SW480 (cell line): ENCODE data around the gene DTX3.
"Not testable (repeated sequence)": the region's sequence is repeated elsewhere in the genome, so short reads cannot be mapped to it uniquely, and the experiment has no call there.

ENCODE experiments used
- DNase-seq: peaks from one replicate; pipeline ENCODE4 v3.0.0-alpha.2; 2016; ENCODE audit warnings: low spot score

Gene DTX3, protein sequence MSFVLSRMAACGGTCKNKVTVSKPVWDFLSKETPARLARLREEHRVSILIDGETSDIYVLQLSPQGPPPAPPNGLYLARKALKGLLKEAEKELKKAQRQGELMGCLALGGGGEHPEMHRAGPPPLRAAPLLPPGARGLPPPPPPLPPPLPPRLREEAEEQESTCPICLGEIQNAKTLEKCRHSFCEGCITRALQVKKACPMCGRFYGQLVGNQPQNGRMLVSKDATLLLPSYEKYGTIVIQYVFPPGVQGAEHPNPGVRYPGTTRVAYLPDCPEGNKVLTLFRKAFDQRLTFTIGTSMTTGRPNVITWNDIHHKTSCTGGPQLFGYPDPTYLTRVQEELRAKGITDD

DNA sequence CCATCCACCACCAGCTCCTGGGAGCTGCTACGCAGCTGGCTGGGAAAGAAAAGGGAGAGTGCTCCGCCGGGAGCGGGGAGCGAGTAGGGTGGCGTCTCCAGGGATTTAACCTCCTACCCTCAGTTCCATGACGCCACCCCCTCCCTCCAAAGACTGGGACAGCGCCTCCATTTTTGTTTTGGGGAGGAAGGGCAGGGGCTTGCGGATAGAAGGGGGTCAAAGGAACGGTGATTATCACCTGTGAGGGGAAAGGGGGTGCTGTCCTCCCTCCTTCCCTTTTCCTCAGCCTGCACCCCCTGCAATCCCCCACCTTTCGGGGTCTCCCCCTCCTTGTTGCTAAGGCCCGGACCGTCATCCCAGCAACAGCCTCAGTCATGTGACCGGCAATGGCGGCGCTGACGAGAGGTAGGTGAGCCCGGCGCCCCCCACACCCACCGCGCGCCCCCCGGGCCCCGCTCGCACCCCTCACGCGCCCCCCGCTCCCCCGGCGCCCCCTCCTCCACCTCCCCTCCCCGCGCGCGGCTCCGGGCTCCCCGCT lies at the start of gene DTX3:
Gene DTX3, plus strand, starts transcription at position 371 of the 538 bp plus-strand sequence. CDS start 1,694 bp downstream, outside the sequence.
- peak; percentile 43 for DNase-seq

DNA sequence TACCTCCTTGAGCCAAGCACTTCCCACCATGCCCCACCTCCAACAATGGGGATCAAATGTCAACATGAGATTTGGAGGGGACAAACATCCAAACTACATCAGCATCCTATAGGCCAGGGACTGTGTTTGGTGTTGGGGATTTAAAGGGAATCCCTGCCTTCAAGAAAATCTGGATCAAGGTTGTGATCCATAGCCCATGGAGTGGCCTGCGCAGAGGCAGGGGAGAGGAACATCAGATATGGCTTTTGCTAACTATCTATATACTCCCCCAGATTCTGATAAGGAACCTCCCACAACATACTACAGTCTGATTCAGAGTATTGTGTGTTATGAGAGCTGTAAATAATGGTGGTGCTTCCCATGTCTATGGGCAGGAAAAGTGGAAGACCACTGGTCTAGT lies 49.7 kb upstream of the DTX3 start:
- DNase-seq, result no peak

DNA sequence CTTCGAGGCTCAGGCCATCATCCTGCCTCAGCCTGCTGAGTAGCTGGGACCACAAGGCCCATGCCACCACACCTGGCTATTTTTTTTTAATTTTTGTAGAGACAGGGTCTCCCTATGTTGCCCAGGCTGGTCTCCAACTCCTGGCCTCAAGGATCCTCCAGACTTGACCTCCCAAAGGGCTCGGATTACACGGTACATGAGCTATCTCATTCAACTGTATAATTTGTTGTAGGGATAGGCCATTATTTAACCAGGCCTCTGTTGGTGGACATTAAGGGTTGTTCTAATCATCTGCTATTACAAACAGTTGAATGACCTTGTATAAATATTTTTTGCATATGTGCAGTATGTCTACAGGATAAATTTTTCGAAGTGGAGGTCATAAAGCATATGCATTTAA lies 45.8 kb upstream of the DTX3 start:
- DNase-seq, result no peak

DNA sequence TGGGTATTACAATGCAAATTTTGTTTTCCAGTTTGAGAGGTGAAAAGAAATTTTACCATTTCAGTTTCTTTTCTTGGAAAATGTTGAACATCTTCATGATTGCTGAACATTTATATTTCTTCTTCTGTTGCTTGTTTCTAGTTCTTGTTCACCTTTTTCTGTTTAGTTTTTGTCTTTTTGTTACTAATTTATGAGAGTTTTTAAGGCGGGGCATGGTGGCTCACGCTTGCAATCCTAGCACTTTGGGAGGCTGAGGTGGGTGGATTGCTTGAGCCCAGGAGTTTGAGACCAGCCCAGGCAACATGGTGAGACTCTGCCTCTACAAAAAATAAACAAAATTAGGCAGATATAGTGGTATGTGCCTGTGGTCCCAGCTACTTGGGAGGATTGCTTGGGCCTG lies 44.1 kb upstream of the DTX3 start:
- DNase-seq, result no peak

DNA sequence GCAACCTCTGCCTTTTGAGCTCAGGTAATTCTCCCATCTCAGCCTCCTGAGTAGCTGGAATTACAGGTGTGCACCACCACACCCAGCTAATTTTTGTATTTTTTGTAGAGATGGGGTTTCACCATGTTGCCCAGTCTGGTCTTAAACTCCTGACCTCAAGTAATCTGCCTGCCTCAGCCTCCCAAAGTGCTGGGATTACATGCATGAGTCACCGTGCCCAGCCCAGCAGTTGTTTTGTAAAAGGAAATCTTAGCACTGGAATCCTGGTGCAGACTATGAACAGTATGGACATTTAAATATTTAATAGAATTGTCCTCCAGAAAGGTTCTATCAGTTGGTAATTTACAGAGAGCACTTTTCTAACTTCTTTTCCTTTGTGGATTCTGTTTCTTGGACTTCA lies 43.5 kb upstream of the DTX3 start:
- DNase-seq, result not testable (repeated sequence)

DNA sequence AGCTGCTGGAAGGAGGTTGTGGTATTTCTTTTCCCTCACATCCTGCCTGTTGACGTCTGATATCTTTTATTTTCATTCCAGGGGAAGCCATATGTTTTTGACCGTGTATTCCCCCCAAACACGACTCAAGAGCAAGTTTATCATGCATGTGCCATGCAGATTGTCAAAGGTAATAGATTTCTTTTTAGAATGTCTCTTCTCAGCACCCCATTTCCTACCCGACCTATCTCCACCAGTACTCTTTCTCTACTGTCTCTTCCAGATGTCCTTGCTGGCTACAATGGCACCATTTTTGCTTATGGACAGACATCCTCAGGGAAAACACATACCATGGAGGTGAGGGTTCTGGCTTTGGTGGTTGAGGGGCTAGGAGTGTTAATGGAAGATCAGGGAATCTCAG lies 41.3 kb upstream of the DTX3 start:
- DNase-seq, result no peak

DNA sequence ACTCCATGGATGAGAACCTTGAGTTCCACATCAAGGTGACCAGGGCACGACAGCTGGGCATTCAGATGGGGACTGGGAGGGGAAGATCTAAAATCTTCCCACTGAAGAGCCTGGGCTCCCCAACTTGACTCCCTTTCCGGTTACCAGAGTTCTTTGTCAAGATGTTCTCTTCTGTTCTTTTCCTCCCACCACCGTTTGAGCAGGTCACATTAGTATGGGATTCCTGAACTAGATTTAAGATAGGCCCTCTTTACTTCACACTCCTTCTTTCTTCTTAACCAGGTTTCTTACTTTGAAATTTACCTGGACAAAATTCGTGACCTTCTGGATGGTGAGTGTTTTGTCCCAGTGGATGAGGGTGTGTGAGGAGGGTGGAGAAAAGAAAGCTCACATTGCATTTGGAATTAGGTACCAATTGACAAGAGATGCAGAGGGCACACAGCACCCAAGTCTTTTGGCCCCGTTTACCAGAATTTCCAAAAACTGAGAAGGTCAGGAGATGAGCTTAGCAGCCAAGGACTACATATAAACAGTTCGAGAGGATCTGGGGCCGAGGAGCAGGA lies 40.4 kb upstream of the DTX3 start:
- DNase-seq, result no peak

DNA sequence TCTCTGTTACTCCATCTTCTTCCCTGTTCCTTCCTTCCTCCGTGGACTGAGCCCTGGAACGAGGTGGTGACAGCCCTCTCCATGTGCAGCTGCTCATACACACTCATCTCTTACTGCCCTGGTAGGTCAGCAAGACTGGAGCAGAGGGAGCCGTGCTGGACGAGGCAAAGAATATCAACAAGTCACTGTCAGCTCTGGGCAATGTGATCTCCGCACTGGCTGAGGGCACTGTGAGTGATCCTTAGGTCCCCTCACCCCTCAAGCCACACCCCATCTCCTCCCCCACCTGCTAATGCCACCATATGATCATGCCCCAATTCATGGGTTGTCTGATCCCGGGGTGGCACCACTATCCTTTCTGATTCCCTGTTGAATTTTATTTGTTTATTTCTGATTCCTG lies 35.8 kb upstream of the DTX3 start:
- no peak for DNase-seq

DNA sequence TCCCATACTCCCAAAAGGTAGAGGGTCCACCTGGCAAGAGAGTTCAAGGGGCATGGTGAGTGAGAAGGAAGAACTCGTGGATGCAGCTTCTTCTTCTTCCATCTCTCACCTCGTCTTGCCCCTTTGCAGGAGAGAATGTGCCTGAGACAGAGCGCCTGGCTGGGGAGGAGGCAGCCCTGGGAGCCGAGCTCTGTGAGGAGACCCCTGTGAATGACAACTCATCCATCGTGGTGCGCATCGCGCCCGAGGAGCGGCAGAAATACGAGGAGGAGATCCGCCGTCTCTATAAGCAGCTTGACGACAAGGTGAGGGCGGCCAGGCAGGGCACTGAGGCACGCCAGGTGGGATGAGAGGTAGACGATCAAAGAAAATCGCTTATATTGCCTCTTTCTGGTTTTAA lies 34.8 kb upstream of the DTX3 start:
- no peak for DNase-seq

DNA sequence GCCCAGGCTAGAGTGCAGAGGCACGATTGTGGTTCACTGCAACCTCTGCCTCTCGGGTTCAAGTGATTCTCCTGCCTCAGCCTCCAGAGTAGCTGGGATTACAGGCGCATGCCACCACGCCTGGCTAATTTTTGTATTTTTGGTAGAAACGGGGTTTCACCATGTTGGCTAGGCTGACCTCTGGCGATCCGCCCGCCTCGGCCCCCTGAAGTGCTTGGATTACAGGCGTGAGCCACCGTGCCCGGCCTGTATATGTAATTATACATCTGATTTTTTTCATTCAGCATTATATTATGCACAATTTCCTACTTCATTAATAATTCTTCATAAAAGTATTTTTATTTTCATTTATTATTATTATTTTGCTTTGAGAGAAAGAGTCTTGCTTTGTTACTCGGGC lies 34.2 kb upstream of the DTX3 start:
- not testable (repeated sequence) for DNase-seq

DNA sequence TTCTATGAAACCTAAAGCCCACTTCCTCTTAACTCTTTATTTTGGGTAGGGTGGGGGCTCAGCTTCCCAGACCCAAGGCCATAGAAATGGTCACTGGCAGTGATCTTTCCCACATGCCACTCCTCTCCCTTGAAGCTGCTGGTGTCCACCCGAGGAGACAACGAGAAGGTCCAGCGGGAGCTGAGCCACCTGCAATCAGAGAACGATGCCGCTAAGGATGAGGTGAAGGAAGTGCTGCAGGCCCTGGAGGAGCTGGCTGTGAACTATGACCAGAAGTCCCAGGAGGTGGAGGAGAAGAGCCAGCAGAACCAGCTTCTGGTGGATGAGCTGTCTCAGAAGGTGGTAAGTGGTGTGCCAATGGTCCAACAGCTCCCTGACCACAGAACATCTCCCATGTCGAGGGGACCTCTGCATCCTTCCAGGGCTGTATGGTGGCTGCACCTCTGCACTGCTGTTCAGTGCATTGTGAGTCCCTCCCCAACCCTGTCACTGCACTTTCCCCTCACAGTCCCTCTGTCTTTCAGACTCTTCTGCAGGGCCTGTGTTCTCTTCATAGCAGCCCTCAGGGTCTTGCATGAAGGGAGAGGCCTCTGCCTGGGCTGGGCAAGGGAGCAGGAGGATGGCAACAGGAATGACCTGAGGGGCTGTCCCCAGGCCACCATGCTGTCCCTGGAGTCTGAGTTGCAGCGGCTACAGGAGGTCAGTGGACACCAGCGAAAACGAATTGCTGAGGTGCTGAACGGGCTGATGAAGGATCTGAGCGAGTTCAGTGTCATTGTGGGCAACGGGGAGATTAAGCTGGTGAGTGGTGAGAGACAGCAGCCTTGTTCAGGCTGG lies 32.5 kb upstream of the DTX3 start:
- DNase-seq, result no peak

DNA sequence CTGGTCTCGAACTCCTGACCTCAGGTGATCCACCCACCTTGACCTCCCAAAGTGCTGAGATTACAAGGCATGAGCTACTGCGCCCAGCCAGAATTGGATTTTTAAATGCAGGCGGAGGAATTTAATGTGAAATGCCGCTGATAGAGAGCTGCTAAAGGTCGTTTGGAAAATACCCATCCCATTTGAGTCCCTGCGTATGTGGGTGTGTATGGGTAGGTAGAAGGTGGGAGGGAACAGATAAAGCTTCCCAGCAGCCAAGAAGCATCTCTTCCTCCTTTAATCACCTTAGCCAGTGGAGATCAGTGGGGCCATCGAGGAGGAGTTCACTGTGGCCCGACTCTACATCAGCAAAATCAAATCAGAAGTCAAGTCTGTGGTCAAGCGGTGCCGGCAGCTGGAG lies 29.8 kb upstream of the DTX3 start:
- DNase-seq, result no peak

DNA sequence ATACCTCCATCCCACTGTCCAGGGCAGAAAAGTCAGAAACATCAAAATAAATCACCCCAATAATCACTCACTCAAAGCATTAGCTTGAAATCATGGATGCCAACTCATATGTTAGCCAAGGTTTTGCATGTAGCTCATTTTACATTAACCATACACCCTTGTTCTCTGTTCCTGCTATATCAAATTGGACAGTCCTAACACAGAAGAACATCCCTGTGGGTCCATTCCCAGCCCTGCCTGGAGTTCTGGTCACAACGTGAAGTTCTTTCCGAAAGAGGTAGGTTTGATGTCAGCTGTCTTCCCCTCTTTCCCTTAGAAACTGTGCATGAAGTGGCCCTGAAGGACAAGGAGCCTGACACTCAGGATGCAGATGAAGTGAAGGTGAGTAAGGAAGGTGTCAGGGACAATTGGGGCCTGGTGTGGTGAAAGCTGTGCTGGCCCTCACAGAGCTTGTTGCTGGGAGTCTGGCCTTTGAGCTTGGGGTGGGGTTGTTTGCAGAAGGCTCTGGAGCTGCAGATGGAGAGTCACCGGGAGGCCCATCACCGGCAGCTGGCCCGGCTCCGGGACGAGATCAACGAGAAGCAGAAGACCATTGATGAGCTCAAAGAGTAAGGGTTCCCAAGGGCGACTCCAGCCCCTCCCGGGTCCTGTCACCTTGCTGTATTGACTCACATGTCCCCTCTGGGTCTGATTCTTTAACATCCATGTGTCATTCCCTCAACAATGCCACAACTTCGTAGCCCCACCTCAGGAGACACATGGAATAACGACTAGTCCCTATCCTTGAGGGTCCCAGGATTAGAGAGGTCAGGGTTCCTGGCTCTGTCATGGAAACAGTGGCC lies 28.6 kb upstream of the DTX3 start:
- DNase-seq, result no peak

DNA sequence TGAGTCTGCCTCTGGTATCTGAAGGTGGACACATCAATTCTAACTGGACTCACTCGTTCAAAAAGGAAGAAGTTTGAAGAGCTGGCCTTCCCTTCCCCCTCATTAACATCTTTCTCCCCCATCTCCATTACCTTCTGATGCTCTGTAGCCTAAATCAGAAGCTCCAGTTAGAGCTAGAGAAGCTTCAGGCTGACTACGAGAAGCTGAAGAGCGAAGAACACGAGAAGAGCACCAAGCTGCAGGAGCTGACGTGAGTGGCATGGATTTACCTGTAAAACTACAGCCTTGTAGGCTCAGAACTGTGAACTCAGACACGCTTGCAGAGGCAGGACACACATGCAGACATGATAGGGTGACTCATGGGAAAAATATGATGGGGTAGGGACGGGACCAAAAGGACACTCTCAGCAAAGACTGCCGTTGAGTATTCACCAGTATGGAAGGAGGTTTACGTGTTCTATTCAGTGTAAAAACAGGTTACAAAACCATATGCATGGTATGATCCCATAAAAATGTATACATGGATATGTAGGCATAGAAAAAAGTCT lies 27.9 kb upstream of the DTX3 start:
- peak; percentile 80 for DNase-seq

DNA sequence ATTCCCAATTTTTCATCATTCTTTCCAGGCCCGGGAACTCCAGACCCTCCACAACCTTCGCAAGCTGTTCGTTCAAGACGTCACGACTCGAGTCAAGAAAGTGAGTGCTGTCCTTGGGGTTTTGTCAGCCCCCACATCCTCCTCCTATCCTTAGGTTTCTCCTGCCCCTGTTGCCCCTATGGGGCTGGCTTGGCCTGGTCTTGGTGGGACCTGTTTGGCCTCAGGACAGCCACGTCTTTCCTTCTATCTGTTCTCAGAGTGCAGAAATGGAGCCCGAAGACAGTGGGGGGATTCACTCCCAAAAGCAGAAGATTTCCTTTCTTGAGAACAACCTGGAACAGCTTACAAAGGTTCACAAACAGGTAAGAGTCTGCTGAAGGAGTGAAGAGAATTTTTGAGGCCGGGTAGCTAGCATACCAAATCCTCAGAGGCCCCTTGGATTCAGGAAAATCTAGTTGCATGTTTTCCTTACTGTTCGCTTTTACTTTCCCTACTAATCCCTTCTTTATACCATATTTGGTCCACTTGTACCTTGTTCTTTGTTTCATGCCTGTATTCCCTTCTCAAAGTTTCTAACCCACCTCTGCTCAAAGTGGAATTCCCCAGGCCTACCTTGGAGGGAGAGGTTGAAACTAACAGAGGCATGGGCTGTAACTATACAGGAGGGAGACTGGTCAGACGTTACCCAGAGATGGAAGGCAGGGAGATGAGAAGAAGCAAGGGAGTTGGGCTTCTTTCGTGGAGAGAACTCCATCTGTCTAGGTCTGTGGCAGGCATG lies 26.5 kb upstream of the DTX3 start:
- DNase-seq, result no peak

DNA sequence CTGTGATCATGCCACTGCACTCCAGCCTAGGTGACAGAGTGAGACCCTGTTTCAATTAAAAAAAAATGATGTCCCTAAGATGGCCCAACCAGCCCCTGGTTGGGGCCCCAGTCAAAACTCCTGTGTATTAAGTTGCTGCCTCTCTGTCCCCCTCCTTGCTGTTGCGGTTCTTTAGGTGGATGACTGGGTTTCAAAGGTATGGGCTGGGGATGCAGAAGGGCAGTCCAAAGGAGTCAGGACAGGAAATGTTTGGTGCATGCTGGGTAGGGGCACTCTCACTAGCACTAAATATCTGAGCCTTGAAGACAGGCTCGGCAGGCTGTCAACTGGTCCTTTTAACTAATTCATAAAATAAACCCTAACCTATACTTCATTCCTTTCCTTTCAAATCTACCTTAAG lies 25.6 kb upstream of the DTX3 start:
- DNase-seq, result no peak

DNA sequence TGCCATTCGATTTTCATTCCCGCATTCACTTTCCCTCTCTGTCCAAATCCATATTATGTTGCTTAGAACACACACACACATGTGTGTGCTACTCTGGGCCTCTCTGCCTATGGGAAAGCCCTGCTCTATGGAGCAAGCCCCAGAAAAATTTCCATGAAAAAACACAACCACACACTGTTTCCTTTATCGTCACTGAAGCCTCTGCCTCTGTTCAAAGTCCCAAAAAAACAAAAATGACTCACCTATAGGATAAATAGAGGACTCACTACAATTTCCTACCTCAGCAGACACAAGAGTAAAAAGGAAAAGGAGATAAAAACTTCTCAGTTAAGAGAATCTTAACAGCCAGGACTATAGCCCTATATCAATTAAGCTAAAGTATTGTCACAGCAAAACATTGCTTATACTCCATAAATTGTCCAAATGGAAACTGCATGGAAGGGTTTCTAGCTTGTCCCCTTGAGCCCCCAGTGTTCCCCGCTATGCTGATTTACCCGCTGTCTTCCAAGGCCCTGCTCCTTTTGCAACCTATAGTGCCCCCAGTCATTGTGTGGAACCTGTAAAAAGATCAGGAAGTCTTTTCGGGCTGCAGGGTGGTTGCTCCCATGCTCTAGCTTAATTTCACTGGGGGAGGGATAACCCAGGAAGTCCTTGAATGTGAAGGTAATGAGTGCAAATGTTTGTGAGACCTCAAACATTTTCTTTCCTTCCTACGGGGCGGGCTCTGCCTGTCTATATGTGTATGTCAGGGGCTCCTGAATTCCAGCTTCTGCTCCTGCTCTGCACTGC lies 24.8 kb upstream of the DTX3 start:
- DNase-seq, result peak; percentile 44

DNA sequence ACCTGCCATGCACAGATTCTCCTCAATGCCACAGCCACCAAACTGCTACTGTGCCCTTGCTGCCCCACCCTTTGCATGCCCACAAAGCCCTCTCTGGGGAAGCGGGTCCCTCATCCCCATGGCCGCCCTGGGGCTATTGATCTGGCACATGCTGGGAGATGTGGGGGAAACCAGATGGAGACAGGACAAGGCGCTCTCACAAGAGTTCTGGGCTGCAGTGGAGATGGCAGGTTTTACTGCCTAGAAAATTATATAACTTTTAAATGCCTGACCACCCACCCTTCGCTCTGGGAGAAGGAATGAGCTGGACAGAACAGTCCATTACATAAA lies 24.2 kb upstream of the DTX3 start:
- DNase-seq, result no peak

DNA sequence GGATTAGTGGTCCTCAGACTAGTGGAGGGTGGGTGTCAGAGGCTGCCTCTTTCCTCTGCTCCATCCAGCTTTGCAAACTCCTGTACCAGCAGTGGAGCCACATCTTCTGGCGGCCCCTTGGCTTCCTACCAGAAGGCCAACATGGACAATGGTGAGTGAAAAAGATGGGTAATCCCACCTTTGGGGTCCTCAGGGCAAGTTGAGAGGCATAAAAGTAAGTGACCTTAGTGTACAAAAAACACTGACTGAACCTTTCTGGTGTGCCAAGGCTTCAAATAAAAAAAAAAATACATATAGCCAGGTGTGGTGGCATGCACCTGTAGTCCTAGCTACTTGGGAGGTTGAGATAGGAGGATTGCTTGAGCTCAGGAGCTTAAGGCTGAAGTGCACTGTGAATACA lies 22.8 kb upstream of the DTX3 start:
- DNase-seq, result no peak

DNA sequence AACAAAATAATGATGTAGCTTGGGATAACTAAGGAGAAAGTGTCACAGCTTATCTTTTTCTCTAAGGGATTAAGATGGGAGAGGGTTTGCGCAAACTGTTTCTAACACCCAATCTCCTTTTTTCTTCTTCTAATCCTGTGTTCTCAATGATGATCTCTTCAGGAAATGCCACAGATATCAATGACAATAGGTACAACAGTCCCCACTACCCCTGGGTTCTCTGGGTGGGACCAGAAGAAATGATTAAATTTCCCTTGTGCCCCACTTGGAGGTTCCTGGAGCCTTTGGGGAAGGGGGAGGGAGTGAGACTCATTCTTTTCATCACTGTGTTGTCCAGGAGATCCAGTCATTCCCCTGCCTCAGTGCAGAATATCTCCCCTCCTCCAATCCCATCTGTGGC lies 22.2 kb upstream of the DTX3 start:
- no peak for DNase-seq
